Ovary (tissue), 3 donors: ENCODE results near the gene SLC26A4.

Experiments
- POLR2A ChIP-seq: fragments of 450-650 bp; IDR thresholded peaks from one replicate; pipeline ENCODE4 v1.6.1; 2017; ENCODE audit warnings: antibody characterized with exemption, mild to moderate bottlenecking, moderate library complexity
- TF ChIP-seq, protein P1 (sequence below), 3 donors: fragments of 450-650 bp in 2 of 3; fragments of 200-600 bp in 1 of 3; IDR thresholded peaks; one replicate each; pipeline versions ENCODE4 v1.5.1 to v1.8.0; 2016 to 2022; ENCODE audit warnings: antibody characterized with exemption in 3 of 3, mild to moderate bottlenecking in 1 of 3
- donor health status: DM: no; HTN: no; CAD: no.

- TF ChIP-seq, protein P1, sequence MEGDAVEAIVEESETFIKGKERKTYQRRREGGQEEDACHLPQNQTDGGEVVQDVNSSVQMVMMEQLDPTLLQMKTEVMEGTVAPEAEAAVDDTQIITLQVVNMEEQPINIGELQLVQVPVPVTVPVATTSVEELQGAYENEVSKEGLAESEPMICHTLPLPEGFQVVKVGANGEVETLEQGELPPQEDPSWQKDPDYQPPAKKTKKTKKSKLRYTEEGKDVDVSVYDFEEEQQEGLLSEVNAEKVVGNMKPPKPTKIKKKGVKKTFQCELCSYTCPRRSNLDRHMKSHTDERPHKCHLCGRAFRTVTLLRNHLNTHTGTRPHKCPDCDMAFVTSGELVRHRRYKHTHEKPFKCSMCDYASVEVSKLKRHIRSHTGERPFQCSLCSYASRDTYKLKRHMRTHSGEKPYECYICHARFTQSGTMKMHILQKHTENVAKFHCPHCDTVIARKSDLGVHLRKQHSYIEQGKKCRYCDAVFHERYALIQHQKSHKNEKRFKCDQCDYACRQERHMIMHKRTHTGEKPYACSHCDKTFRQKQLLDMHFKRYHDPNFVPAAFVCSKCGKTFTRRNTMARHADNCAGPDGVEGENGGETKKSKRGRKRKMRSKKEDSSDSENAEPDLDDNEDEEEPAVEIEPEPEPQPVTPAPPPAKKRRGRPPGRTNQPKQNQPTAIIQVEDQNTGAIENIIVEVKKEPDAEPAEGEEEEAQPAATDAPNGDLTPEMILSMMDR (IDR thresholded peaks at IDR 0.05) = no peak
- no peak for TF ChIP-seq POLR2A
Measured at GRCh38 chr7:107690084-107690483, 29.5 kb downstream of the SLC26A4 start.
